T-helper 17 cell (primary cell): ENCODE data around the gene ZNF778. TPM values are rescaled to one million over a fixed set of nuclear protein-coding genes. Genes with fewer than 3 reads are reported as not detected.
A peak's percentile ranks its signal among the peaks of the same experiment; 100 is the strongest.
"Not testable (repeated sequence)": the region's sequence is repeated elsewhere in the genome, so short reads cannot be mapped to it uniquely, and the experiment has no call there.

ENCODE experiments used
- ATAC-seq: fragments of 150-1000 bp; cut with Tn5 transposase; 2 replicates; pipeline ENCODE4 v1.10.0; 2021; ENCODE audit warnings: mild to moderate bottlenecking, moderate library complexity
- DNase-seq, 3 donors: peaks; one replicate each; pipeline versions ENCODE4 v3.0.0 to v3.0.0-alpha.2; 2020 to 2021
- H3K9me3 ChIP-seq: one replicate; pipeline ENCODE4 v1.7.0; 2013; ENCODE audit warnings: low read length, mild to moderate bottlenecking; ENCODE audit not compliant: control insufficient read depth, poor library complexity, severe bottlenecking
- H3K27ac Mint-ChIP-seq: one replicate; pipeline ENCODE4 v1.8.0; 2022; ENCODE audit warnings: mild to moderate bottlenecking, moderate library complexity, mixed read lengths
- H3K27me3 Mint-ChIP-seq: one replicate; pipeline ENCODE4 v1.8.0; 2022; ENCODE audit warnings: mixed read lengths
- H3K36me3 Mint-ChIP-seq: one replicate; pipeline ENCODE4 v1.8.0; 2022; ENCODE audit warnings: low read depth, mixed read lengths
- H3K4me1 Mint-ChIP-seq: one replicate; pipeline ENCODE4 v1.8.0; 2022; ENCODE audit warnings: mild to moderate bottlenecking, mixed read lengths
- H3K4me3 Mint-ChIP-seq: one replicate; pipeline ENCODE4 v1.8.0; 2022; ENCODE audit warnings: mild to moderate bottlenecking, moderate library complexity, mixed read lengths
- total RNA-seq, 4 donors: library from RNA in 2 of 4; stranded (reverse) in 2 of 4; gene quantifications; one replicate each; pipeline ENCODE4 v1.2.3 and lab custom pipeline; 2022 to 2026

The ZNF778 gene
- total RNA-seq, 2 donors from 2014 or later = 4.1 to 8.1 TPM

GRCh38 chr16:89175280-89176146 is 42.0 kb upstream of the ZNF778 start:
- H3K4me3 Mint-ChIP-seq = no peak overlapping the region
- DNase-seq (no peak), ATAC-seq (no peak)
- no peak overlapping the region for H3K27ac Mint-ChIP-seq
- no peaks in the 10 kb centered on the region for H3K9me3 ChIP-seq
- peaks cover 9% of the 10 kb centered on the region for H3K4me1 Mint-ChIP-seq
- no peaks in the 10 kb centered on the region for H3K36me3 Mint-ChIP-seq
- H3K27me3 Mint-ChIP-seq = no peaks in the 10 kb centered on the region

DNA sequence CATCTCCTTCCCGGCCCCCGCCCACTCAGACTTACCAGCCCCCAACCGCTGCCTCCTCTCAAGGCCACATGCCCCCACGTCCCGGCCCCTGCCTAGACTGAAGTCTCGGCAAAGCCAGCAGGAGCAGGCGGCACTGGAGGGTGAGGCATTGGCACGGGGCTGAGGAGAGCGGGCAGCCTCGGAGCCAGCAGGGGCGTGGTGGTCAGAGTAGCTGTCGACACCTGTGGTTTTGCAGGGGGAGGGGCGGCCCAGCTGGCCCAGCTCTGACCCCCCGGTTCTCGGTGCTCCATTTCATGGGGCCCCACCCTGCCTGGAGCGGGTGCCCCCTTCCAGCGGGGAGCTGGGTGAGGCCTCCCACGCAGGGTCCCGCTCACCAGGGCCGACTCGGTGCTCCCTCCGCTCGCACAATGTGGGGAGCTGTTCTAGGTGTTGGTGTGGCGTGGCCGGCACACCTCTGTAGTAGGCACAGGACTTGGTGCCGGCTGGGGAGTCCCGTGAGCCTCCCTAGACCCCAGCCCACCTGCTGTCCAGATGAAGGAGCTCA is 41.3 kb upstream of the ZNF778 start:
- no peaks in the 10 kb centered on the region for H3K27me3 Mint-ChIP-seq
- H3K4me1 Mint-ChIP-seq = peaks cover 4% of the 10 kb centered on the region
- DNase-seq (no peak), ATAC-seq (no peak)
- no peaks in the 10 kb centered on the region for H3K36me3 Mint-ChIP-seq
- H3K4me3 Mint-ChIP-seq = no peak overlapping the region
- H3K9me3 ChIP-seq = no peaks in the 10 kb centered on the region
- H3K27ac Mint-ChIP-seq = no peak overlapping the region

DNA sequence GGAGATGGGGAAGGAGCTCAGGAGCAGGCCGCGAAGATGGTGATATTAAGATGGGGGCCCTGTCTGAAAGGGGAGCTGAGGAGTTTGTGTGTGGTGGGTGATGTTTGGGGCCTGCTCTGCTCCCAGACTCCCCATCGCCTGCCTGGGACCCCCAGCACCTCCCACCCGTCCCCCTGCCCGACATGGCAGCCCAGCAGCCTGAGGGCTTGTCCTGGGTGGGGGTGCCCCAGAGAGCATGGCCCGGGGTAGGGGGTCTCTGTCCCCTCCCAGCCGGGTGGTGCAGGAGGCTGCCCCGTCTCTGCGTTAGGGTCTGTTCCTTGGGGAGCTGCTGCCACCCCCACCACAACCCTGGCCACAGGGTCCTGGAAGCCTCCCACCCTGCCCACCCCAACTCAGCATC is 40.8 kb upstream of the ZNF778 start:
- no peaks in the 10 kb centered on the region for H3K27me3 Mint-ChIP-seq
- ATAC-seq = no peak
- no peaks in the 10 kb centered on the region for H3K9me3 ChIP-seq
- peaks cover 5% of the 10 kb centered on the region for H3K4me1 Mint-ChIP-seq
- H3K27ac Mint-ChIP-seq = no peak overlapping the region
- H3K36me3 Mint-ChIP-seq = no peaks in the 10 kb centered on the region
- no peak for DNase-seq
- H3K4me3 Mint-ChIP-seq = no peak overlapping the region

- H3K27me3 Mint-ChIP-seq = no peaks in the 10 kb centered on the region
- H3K4me1 Mint-ChIP-seq = peaks cover 5% of the 10 kb centered on the region
- ATAC-seq (no peak), DNase-seq (no peak)
- no peak overlapping the region for H3K27ac Mint-ChIP-seq
- H3K36me3 Mint-ChIP-seq = no peaks in the 10 kb centered on the region
- H3K4me3 Mint-ChIP-seq = no peak overlapping the region
- H3K9me3 ChIP-seq = no peaks in the 10 kb centered on the region
Observed at GRCh38 chr16:89177501-89177900, 40.0 kb upstream of the ZNF778 start.

DNA sequence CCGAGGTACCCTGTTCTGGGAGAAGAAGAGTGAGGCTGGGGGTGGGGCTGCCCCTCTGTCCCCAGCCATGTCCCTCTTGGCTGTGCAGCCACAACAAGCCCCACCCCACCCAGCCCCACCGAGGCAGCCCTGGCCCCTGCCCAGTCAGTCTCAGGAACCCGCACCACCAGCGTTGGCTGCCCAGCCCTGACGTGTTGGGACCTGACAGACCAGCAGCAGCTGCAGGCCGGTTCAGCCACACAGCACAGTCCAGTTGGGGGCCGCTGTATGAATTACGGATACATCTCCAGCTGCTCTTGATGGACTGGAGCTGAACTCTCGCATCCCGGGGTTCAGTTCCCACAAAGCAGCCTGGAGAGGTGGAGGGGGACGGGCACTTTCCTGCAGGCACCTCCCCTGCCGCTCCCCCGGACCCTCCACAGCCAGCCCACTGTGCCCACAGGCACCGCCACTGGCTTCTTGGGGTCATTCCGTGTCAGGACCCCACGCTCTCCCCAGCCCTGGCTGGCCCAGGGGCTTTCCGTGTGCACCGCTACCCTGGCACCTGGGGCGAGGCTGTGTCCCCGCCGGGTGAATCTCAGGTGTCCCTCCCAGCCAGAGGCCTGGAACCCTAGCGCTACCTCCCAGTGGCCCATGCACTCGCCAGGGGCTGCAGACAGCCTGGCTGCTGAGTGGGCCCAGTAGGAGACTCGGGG is 38.9 kb upstream of the ZNF778 start:
- Mint-ChIP-seq H3K27ac (no peak overlapping the region), H3K4me1 (peaks cover 4% of the 10 kb centered on the region), H3K36me3 (no peaks in the 10 kb centered on the region), H3K27me3 (no peaks in the 10 kb centered on the region), H3K4me3 (no peak overlapping the region)
- no peaks in the 10 kb centered on the region for H3K9me3 ChIP-seq
- no peak for ATAC-seq
- no peak for DNase-seq

GRCh38 chr16:89179148-89179484 is 38.4 kb upstream of the ZNF778 start:
- H3K36me3 Mint-ChIP-seq = no peaks in the 10 kb centered on the region
- ATAC-seq = no peak

GRCh38 chr16:89179656-89180315 is 37.7 kb upstream of the ZNF778 start:
- no peak for ATAC-seq
- Mint-ChIP-seq H3K36me3 (no peaks in the 10 kb centered on the region), H3K4me3 (no peak overlapping the region), H3K27ac (no peak overlapping the region), H3K27me3 (no peaks in the 10 kb centered on the region), H3K4me1 (peaks cover 4% of the 10 kb centered on the region)
- no peaks in the 10 kb centered on the region for H3K9me3 ChIP-seq
- no peak for DNase-seq

More at GRCh38 chr16:89179148-89179484, 38.4 kb upstream of the ZNF778 start:
- H3K9me3 ChIP-seq = no peaks in the 10 kb centered on the region
- no peaks in the 10 kb centered on the region for H3K27me3 Mint-ChIP-seq
- peaks cover 4% of the 10 kb centered on the region for H3K4me1 Mint-ChIP-seq
- H3K4me3 Mint-ChIP-seq = no peak overlapping the region
- no peak for DNase-seq
- H3K27ac Mint-ChIP-seq = no peak overlapping the region

- DNase-seq (no peak), ATAC-seq (no peak)
- H3K27me3 Mint-ChIP-seq = no peaks in the 10 kb centered on the region
- H3K27ac Mint-ChIP-seq = no peak overlapping the region
- H3K36me3 Mint-ChIP-seq = no peaks in the 10 kb centered on the region
- no peaks in the 10 kb centered on the region for H3K9me3 ChIP-seq
- H3K4me1 Mint-ChIP-seq = peaks cover 3% of the 10 kb centered on the region
- H3K4me3 Mint-ChIP-seq = peak overlapping the region; percentile 47
Observed at GRCh38 chr16:89183463-89183862, 34.0 kb upstream of the ZNF778 start.

GRCh38 chr16:89183975-89184676 is 33.4 kb upstream of the ZNF778 start:
- H3K27me3 Mint-ChIP-seq = no peaks in the 10 kb centered on the region
- ATAC-seq = no peak
- peaks cover 3% of the 10 kb centered on the region for H3K4me1 Mint-ChIP-seq
- no peaks in the 10 kb centered on the region for H3K36me3 Mint-ChIP-seq
- H3K4me3 Mint-ChIP-seq = peak overlapping the region; percentile 41
- peak overlapping the region; percentile 39 for H3K27ac Mint-ChIP-seq
- DNase-seq = no peak
- H3K9me3 ChIP-seq = no peaks in the 10 kb centered on the region

DNA sequence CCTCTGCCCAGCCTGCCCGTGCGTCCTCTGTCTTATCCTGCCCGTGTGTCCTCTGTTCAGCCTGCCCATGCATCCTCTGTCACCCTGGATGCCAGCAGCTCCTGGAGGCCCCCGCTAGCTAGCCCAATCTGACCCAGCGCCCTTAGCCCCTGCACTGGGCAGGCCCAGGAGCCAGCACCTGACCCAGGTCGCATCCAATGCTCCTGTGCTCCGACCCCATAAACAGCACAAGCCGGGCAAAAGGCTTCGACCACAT is 32.9 kb upstream of the ZNF778 start:
- no peaks in the 10 kb centered on the region for H3K9me3 ChIP-seq
- DNase-seq = no peak
- no peaks in the 10 kb centered on the region for H3K36me3 Mint-ChIP-seq
- peak overlapping the region; percentile 39 for H3K27ac Mint-ChIP-seq
- peaks cover 3% of the 10 kb centered on the region for H3K4me1 Mint-ChIP-seq
- no peak for ATAC-seq
- no peak overlapping the region for H3K4me3 Mint-ChIP-seq
- H3K27me3 Mint-ChIP-seq = no peaks in the 10 kb centered on the region

DNA sequence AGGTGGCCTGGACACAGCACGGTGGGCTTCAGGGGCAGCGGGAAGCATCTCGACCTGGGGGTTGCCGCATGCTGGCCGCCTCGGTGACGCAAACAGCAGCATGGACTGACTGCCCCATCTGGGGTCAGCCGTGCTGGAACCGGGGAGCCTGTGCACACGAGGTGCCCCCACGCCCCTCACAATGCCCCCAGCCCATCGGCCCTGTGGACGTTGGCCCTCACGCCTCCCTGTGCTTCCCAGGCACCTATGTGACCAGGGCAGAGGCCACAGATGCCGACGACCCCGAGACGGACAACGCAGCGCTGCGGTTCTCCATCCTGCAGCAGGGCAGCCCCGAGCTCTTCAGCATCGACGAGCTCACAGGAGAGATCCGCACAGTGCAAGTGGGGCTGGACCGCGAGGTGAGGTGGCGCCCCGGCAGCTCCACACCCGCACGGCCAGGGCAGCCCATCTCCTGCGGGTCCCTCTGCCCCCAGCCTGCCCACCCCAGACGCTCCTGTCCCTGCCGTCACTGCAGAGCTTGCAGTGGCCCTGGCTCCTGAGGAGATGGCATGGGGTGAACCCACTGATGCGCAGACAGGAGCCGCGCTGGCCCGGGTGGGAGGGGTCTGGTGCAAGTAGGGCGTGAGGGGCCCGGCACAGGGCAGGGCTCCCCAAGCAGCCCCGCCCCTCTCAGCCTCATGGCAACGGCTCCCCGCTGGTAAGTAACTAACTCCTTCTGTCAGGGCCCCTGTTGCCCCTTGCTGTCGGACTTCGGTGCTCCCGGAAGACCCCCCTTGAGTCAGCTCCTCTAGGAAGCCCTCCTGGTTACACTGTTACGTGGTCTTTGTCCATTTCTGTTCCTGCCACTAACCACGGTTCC is 32.3 kb upstream of the ZNF778 start:
- H3K4me3 Mint-ChIP-seq = no peak overlapping the region
- H3K4me1 Mint-ChIP-seq = peaks cover 3% of the 10 kb centered on the region
- H3K27me3 Mint-ChIP-seq = no peaks in the 10 kb centered on the region
- no peaks in the 10 kb centered on the region for H3K9me3 ChIP-seq
- no peak for DNase-seq
- H3K36me3 Mint-ChIP-seq = no peaks in the 10 kb centered on the region
- H3K27ac Mint-ChIP-seq = peak overlapping the region; percentile 39
- peak; percentile 54 for ATAC-seq

DNA sequence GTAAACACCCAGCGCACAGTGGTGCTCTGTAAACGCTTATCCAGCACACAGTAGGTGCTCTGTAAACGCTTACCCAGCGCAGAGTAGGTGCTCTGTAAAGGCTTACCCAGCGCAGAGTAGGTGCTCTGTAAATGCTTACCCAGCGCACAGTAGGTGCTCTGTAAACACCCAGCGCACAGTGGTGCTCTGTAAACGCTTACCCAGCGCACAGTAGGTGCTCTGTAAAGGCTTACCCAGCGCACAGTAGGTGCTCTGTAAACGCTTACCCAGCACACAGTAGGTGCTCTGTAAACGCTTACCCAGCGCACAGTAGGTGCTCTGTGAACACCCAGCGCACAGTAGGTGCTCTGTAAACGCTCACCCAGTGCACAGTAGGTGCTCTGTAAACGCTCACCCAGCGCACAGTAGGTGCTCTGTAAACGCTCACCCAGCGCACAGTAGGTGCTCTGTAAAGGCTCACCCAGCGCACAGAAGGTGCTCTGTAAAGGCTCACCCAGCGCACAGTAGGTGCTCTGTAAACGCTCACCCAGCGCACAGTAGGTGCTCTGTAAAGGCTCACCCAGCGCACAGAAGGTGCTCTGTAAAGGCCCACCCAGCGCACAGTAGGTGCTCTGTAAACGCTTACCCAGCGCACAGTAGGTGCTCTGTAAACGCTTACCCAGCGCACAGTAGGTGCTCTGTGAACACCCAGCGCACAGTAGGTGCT is 31.5 kb upstream of the ZNF778 start:
- H3K4me3 Mint-ChIP-seq, H3K9me3 ChIP-seq, ATAC-seq, H3K4me1 Mint-ChIP-seq, DNase-seq, H3K27me3 Mint-ChIP-seq, H3K36me3 Mint-ChIP-seq: not testable (repeated sequence)
- H3K27ac Mint-ChIP-seq = peak overlapping the region; percentile 19
